Heart left ventricle (tissue), 13 donors: Measurements from ENCODE around the gene DPP8.

Experiments
- CTCF ChIP-seq, 12 donors: fragments of 200-600 bp; sonication (generic) in 4 of 12; IDR thresholded peaks; one replicate each; pipeline versions ENCODE4 v1.5.0 to v1.8.0; 2018 to 2022; ENCODE audit warnings: antibody characterized with exemption in 12 of 12, mild to moderate bottlenecking in 5 of 12
- POLR2A ChIP-seq, 2 donors: fragments of 450-650 bp; IDR thresholded peaks; one replicate each; pipeline ENCODE4 v1.6.1; 2017; ENCODE audit warnings: antibody characterized with exemption in 2 of 2, mild to moderate bottlenecking in 2 of 2, moderate library complexity in 2 of 2
- donor health status: ischemic (EF 13 %, LVEDD 7.1; RV severe dilation, severe dysfunction).
- donor health status: DM: no; HTN: yes; CAD: no.
- donor health status: DM: no; HTN: no; CAD: no.
- donor health status: ischemic (EF 25% LVEDD 6.9; RV normal size, moderate dysfunction).
- donor health status: ischemic (EF 25% LVEDD 5.7; RV mildly dilated, moderate dysfunction).
- donor health status: ischemic (EF 35%, LVEDD 5.7; RV mildly dilated, moderate dysfunction).
- donor health status: nonischemic (EF 11% LVEDD 7.7; RV severe dilation, severe dysfunction).
- donor health status: DM: yes; HTN: yes; CAD: no.
- donor health status: PGD.
- donor health status: ischemic (EF 29% LVEDD 5.4; RV normal size, mild dysfunction).
- donor health status: nonischemic (EF 23%, LVEDD 6.1; RV moderate dilation, normal function).

- TF ChIP-seq POLR2A (IDR thresholded peaks at IDR 0.05) (no peak), CTCF (IDR thresholded peaks at IDR 0.05) (no peak)
These were observed 124.4 kb downstream of the DPP8 start for GRCh38 chr15:65393091-65393490.
